CD4-positive, alpha-beta T cell (primary cell): ENCODE measurements around the gene IGFBP6. TPM values are rescaled to one million over a fixed set of nuclear protein-coding genes. Genes with fewer than 3 reads are reported as not detected.
"Not testable (repeated sequence)": the region's sequence is repeated elsewhere in the genome, so short reads cannot be mapped to it uniquely, and the experiment has no call there.

Source experiments
- ATAC-seq: fragments of 200-7000 bp; cut with Tn5 transposase; one replicate; pipeline ENCODE4 v1.10.0; 2022; ENCODE audit warnings: mild to moderate bottlenecking; ENCODE audit not compliant: poor library complexity
- CTCF ChIA-PET: fragments of 350-600 bp; sonication (Branson Sonifier 250); formaldehyde crosslinking; loops from one replicate; lab custom pipeline; 2021; ENCODE audit warnings: antibody characterized with exemption, inconsistent platforms; lab: Charles Lee
- POLR2A ChIA-PET: fragments of 350-600 bp; sonication (Branson Sonifier 250); formaldehyde crosslinking; loops from one replicate; lab custom pipeline; 2021; ENCODE audit warnings: antibody characterized with exemption, inconsistent platforms; lab: Charles Lee
- DNase-seq, 14 experiments: peaks; one replicate each; pipeline ENCODE4 v3.0.0-alpha.2; 2013 to 2020; ENCODE audit warnings: mixed read lengths in 2 of 14
- H3K27ac ChIP-seq, 2 donors: one replicate each; pipeline versions ENCODE4 v1.5.1 to v1.7.0; 2013; ENCODE audit warnings: low read length in 2 of 2, low read depth in 1 of 2, mild to moderate bottlenecking in 1 of 2
- H3K27me3 ChIP-seq, 2 experiments: 1 replicate in 1 of 2; 2 replicates in 1 of 2; pipeline versions ENCODE4 v1.6.1 to v1.7.0; 2013; ENCODE audit warnings: low read length in 2 of 2, control low read depth in 1 of 2, mild to moderate bottlenecking in 1 of 2, moderate library complexity in 1 of 2; ENCODE audit not compliant: insufficient read depth in 2 of 2, control insufficient read depth in 1 of 2
- H3K36me3 ChIP-seq: one replicate; pipeline ENCODE4 v1.6.1; 2013; ENCODE audit warnings: low read length, control low read depth; ENCODE audit not compliant: insufficient read depth
- H3K4me1 ChIP-seq: one replicate; pipeline ENCODE4 v1.6.1; 2013; ENCODE audit warnings: low read length, control low read depth; ENCODE audit not compliant: insufficient read depth
- H3K4me3 ChIP-seq: one replicate; pipeline ENCODE4 v1.5.1; 2013; ENCODE audit warnings: mild to moderate bottlenecking, low read length, moderate library complexity
- H3K9me3 ChIP-seq, 2 experiments: 1 replicate in 1 of 2; 2 replicates in 1 of 2; pipeline versions ENCODE4 v1.6.1 to v1.7.0; 2013; ENCODE audit warnings: low read length in 2 of 2, mild to moderate bottlenecking in 2 of 2, control low read depth in 1 of 2, moderate library complexity in 1 of 2; ENCODE audit not compliant: control insufficient read depth in 1 of 2, insufficient read depth in 1 of 2
- H3K27ac Mint-ChIP-seq: one replicate; pipeline ENCODE4 v1.8.0; 2020; ENCODE audit warnings: mixed read lengths
- H3K27me3 Mint-ChIP-seq: one replicate; pipeline ENCODE4 v1.8.0; 2021; ENCODE audit warnings: mixed read lengths
- H3K36me3 Mint-ChIP-seq: one replicate; pipeline ENCODE4 v1.8.0; 2021; ENCODE audit warnings: low read depth, mixed read lengths
- H3K4me1 Mint-ChIP-seq: one replicate; pipeline ENCODE4 v1.8.0; 2021; ENCODE audit warnings: low read depth, mixed read lengths
- H3K4me3 Mint-ChIP-seq: one replicate; pipeline ENCODE4 v1.8.0; 2020; ENCODE audit warnings: mild to moderate bottlenecking, mixed read lengths
- H3K9me3 Mint-ChIP-seq: one replicate; pipeline ENCODE4 v1.8.0; 2020; ENCODE audit warnings: mixed read lengths
- CTCF ChIP-seq: fragments of 200-600 bp; IDR thresholded peaks from one replicate; pipeline ENCODE4 v1.8.0; 2022; ENCODE audit warnings: antibody characterized with exemption, mild to moderate bottlenecking
- intact Hi-C, 2 experiments: fragments of 100-400 bp; cut with DNase I in 1 of 2; cut with micrococcal nuclease in 1 of 2; formaldehyde crosslinking; loops; one replicate each; pipeline versions ENCODE4 v1.15.1 to v1.9.0; 2023 to 2025; cut with DNase I, micrococcal nuclease
- total RNA-seq, 174 experiments: library from RNA in 2 of 174; stranded (reverse) in 2 of 174; gene quantifications; one replicate each; pipeline ENCODE4 v1.2.3 and lab custom pipeline; 2021 to 2026

Gene IGFBP6
- total RNA-seq, 2 experiments from 2014 or later = 0.49 TPM; not detected in 1

DNA sequence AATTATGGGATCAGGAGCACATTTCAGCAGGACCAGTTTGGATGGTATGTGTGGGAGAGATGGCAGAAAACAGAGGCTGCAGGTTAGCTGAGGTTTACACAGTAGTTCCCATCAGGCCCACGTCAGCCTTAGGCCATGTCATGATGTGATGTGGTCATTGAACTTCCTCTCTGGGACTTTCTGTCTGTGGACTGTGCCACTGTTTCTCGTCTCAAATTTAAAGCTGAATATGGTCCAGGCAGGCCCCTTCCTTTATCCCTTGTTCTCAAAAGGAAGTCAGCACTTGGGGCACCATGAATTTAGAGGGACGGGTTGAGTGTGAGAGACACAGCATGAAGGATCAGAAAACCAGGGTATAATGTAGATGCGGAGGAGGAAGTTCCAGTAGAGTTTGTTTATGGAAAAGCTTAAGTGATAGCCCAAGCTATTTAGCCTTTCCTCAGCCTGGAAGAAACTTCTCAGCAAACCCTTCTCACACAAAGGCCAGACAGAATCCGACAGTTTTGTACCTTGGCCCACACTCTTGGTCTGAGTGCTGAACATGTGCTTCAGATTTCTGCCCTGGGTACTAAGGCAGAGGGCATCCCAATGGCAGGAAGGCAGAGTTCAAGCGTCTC is 3.6 kb upstream of the IGFBP6 start:
- ChIA-PET CTCF (interaction anchor here (0.7 kb wide), 1 partner anchor 28 kb away, joined by 3 read pairs; no protein-coding TSS in a partner anchor), POLR2A (interaction anchor here (3.0 kb wide), 1 partner anchor 15 kb away, joined by 11 read pairs; the partner anchor contains the start of gene SPRYD3)
- no peaks in the 10 kb centered on the region for H3K9me3 Mint-ChIP-seq
- Histone ChIP-seq H3K27ac (no peak overlapping the region), H3K9me3 (no peaks in the 10 kb centered on the region), H3K27me3 (peaks cover 0 to 11% of the 10 kb centered on the region in 2 experiments), H3K36me3 (no peaks in the 10 kb centered on the region), H3K4me3 (no peak overlapping the region), H3K4me1 (peaks cover 24% of the 10 kb centered on the region)
- no peak for TF ChIP-seq CTCF
- DNase-seq (peak in 3 of 14 experiments; percentile 2 to 42 (median 40)), ATAC-seq (no peak)
- no peak overlapping the region for H3K4me3 Mint-ChIP-seq
- H3K36me3 Mint-ChIP-seq = no peaks in the 10 kb centered on the region
- intact Hi-C loops = no loop called here
- H3K4me1 Mint-ChIP-seq = peaks cover 18% of the 10 kb centered on the region
- H3K27me3 Mint-ChIP-seq = peaks cover 19% of the 10 kb centered on the region
- H3K27ac Mint-ChIP-seq = no peak overlapping the region

- POLR2A ChIA-PET = interaction anchor here (0.5 to 3.0 kb wide), 2 partner anchors 15 to 104 kb away, joined by 3 to 11 read pairs; partner anchors contain the start of gene SPRYD3
- DNase-seq (no peak), ATAC-seq (no peak)
- H3K4me3 ChIP-seq = no peak overlapping the region
- intact Hi-C loops = no loop called here
- peaks cover 23% of the 10 kb centered on the region for H3K4me1 Mint-ChIP-seq
- H3K36me3 ChIP-seq = no peaks in the 10 kb centered on the region
- no peaks in the 10 kb centered on the region for H3K9me3 ChIP-seq
- H3K27me3 Mint-ChIP-seq = peaks cover 17% of the 10 kb centered on the region
- H3K4me1 ChIP-seq = peaks cover 29% of the 10 kb centered on the region
- H3K4me3 Mint-ChIP-seq = no peak overlapping the region
- TF ChIP-seq CTCF = no peak
- H3K27ac ChIP-seq = no peak overlapping the region
- no peaks in the 10 kb centered on the region for H3K9me3 Mint-ChIP-seq
- H3K36me3 Mint-ChIP-seq = no peaks in the 10 kb centered on the region
- CTCF ChIA-PET = interaction anchor here (0.7 kb wide), 1 partner anchor 29 kb away, joined by 3 read pairs; no protein-coding TSS in a partner anchor
- peaks cover 0 to 11% of the 10 kb centered on the region in 2 experiments for H3K27me3 ChIP-seq
- no peak overlapping the region for H3K27ac Mint-ChIP-seq
Observed at GRCh38 chr12:53094394-53094787, 3.1 kb upstream of the IGFBP6 start.

DNA sequence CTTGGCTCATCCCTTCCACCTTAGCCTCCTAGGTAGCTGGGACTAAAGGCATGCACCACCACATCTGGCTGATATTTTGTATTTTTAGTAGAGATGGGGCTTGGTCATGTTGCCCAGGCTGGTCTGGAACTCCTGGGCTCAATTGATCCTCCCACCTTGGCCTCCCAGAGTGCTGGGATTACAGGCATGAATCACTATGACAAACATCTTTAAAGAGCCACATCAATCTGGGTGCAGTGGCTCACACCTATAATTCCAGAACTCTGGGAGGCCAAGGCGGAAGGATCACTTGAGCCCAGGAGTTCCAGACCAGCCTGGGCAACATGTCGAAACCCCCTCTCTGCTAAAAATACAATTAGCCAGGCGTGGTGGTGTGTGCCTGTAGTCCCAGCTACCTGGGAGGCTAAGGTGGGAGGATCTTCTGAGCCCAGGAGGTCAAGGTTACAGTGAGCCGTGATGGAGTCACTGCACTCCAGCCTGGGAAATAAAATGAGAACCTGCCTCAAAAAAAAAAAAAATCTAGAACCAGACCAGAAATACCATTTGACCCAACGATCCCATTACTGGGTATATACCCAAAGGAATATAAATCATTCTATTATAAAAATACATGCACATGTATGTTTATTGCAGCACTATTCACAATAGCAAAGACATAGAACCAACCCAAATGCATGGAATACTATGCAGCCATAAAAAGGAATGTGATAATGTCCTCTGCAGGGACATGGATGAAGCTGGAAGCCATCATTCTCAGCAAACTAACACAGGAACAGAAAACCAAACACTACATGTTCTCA is 2.5 kb upstream of the IGFBP6 start:
- POLR2A ChIA-PET = interaction anchor here (0.5 to 3.0 kb wide), 2 partner anchors 16 to 103 kb away, joined by 3 to 11 read pairs; partner anchors contain the start of gene SPRYD3
- not testable (repeated sequence) for H3K27ac ChIP-seq, H3K9me3 ChIP-seq, DNase-seq, H3K36me3 Mint-ChIP-seq, ATAC-seq, H3K4me3 ChIP-seq, H3K9me3 Mint-ChIP-seq, H3K36me3 ChIP-seq
- Mint-ChIP-seq H3K27ac (peak overlapping the region; percentile 44), H3K27me3 (peaks cover 17% of the 10 kb centered on the region), H3K4me3 (peak overlapping the region; percentile 45), H3K4me1 (peaks cover 25% of the 10 kb centered on the region)
- H3K4me1 ChIP-seq = peaks cover 30% of the 10 kb centered on the region
- CTCF ChIA-PET = interaction anchor here (0.7 kb wide), 1 partner anchor 29 kb away, joined by 3 read pairs; no protein-coding TSS in a partner anchor
- intact Hi-C loops = loop anchor here in 1 of 2 experiments (5.0 kb wide), 1 partner anchor 58 kb away; no protein-coding TSS in a partner anchor
- peaks cover 0 to 11% of the 10 kb centered on the region in 2 experiments for H3K27me3 ChIP-seq

DNA sequence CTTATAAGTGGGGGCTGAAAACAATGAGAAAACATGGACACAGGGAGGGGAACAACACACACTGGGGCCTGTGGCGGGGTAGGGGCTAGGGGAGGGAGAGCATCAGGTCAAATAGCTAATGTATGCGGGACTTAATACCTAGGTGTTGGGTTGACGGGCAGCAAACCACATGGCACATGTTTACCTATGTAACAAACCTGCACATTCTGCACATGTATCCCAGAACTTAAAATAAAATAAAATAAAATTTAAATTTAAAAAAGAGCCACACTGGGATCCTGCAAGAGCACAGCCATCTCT is 1.9 kb upstream of the IGFBP6 start:
- H3K27ac ChIP-seq, H3K9me3 ChIP-seq, H3K9me3 Mint-ChIP-seq, DNase-seq, CTCF ChIA-PET, H3K36me3 Mint-ChIP-seq, ATAC-seq, H3K4me3 ChIP-seq, H3K36me3 ChIP-seq: not testable (repeated sequence)
- intact Hi-C loops = loop anchor here in 1 of 2 experiments (5.0 kb wide), 1 partner anchor 58 kb away; no protein-coding TSS in a partner anchor
- H3K27ac Mint-ChIP-seq = peak overlapping the region; percentile 44
- peaks cover 32% of the 10 kb centered on the region for H3K4me1 ChIP-seq
- peaks cover 12% of the 10 kb centered on the region for H3K27me3 Mint-ChIP-seq
- H3K4me1 Mint-ChIP-seq = peaks cover 25% of the 10 kb centered on the region
- POLR2A ChIA-PET = interaction anchor here (3.0 kb wide), 1 partner anchor 16 kb away, joined by 11 read pairs; the partner anchor contains the start of gene SPRYD3
- H3K27me3 ChIP-seq = peaks cover 0 to 11% of the 10 kb centered on the region in 2 experiments
- H3K4me3 Mint-ChIP-seq = peak overlapping the region; percentile 45
